ENCODE results near the gene OR5AR1. TPM values are rescaled to one million over a fixed set of nuclear protein-coding genes. Genes with fewer than 3 reads are reported as not detected.

The OR5AR1 gene
- total RNA-seq: not detected in 2 replicates

GRCh38 chr11:56663386-56663785 lies at the start of gene OR5AR1:
TSS of gene OR5AR1 (plus strand) at chr11:56663686. CDS start at chr11:56663686, 0 bp downstream.

GRCh38 chr11:56642339-56642738 lies 21.1 kb upstream of the OR5AR1 start, which contains the start of gene OR5AP2:
TSS of gene OR5AP2 (minus strand) at chr11:56642439. CDS start at chr11:56642439, 0 bp downstream.

GRCh38 chr11:56698795-56699194 lies 35.3 kb downstream of the OR5AR1 start, which contains the start of gene OR9G1:
TSS of gene OR9G1 (plus strand) at chr11:56699095. CDS start at chr11:56700388, 1,293 bp downstream.

Other genes with a start within 250 kb of the OR5AR1 start
- gene OR5M3, start 190.3 kb upstream of the OR5AR1 start, total RNA-seq: not detected in 2 replicates
- gene OR5M8, start 172.3 kb upstream of the OR5AR1 start, total RNA-seq: not detected in 2 replicates
- gene OR5M11, start 120.4 kb upstream of the OR5AR1 start, total RNA-seq: not detected in 2 replicates
- not detected in 2 replicates for gene OR5M10, start 86.0 kb upstream of the OR5AR1 start, total RNA-seq
- not detected in 2 replicates for gene OR5M1, start 48.8 kb upstream of the OR5AR1 start, total RNA-seq
- not detected in 2 replicates for gene OR5AP2, start 21.2 kb upstream of the OR5AR1 start, total RNA-seq
- not detected in 2 replicates for gene OR9G1, start 35.4 kb downstream of the OR5AR1 start, total RNA-seq
- gene OR9G4, start 85.0 kb downstream of the OR5AR1 start, total RNA-seq: not detected in 2 replicates